ENCODE measurements around the gene TNIK.

DNA sequence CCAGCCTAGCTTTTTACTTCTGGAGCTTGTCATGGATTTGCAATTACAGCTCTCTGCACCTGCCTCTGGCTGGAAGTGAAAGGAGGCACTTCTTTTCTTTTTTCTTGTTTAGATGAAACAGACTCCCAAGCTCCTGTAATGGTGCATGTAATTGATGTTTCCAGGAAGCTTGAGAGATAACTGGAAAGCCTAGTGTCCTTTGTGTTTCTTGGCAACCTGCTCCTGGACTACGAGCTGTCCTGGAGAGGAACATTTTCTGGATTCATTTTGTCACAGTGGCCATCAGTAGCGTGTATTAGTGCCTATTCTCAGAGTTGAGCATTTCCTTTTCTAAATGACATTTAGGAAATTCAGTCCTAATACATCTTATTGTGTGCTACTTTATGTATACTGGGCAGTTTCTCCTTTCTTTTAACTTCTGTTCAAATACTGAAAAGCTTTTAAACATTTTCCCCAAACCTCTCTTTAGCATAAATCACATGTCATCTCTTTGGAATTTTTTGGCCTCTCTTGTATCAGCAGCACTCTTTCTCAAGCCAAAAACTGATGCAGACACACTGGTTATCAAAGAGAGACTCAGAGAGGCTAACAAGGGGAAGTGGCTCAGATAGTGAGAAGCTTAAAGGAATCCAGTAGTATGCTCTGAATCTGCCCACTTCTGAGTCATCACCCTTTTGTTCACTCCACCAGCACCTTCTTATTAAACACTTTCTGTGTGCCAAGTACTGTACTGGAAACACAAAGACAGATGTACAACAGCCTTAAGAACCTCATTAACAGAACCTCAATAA is 371.0 kb downstream of the TNIK start:
- TF ChIP-seq, protein P1, sequence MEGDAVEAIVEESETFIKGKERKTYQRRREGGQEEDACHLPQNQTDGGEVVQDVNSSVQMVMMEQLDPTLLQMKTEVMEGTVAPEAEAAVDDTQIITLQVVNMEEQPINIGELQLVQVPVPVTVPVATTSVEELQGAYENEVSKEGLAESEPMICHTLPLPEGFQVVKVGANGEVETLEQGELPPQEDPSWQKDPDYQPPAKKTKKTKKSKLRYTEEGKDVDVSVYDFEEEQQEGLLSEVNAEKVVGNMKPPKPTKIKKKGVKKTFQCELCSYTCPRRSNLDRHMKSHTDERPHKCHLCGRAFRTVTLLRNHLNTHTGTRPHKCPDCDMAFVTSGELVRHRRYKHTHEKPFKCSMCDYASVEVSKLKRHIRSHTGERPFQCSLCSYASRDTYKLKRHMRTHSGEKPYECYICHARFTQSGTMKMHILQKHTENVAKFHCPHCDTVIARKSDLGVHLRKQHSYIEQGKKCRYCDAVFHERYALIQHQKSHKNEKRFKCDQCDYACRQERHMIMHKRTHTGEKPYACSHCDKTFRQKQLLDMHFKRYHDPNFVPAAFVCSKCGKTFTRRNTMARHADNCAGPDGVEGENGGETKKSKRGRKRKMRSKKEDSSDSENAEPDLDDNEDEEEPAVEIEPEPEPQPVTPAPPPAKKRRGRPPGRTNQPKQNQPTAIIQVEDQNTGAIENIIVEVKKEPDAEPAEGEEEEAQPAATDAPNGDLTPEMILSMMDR (IDR thresholded peaks at IDR 0.05): no peak
- TF ChIP-seq POLR2A (IDR thresholded peaks at IDR 0.05): no peak
- TF ChIP-seq POLR2AphosphoS5 (IDR thresholded peaks at IDR 0.05): no peak

Measured in prostate gland (tissue), 2 donors.